Brain microvascular endothelial cell (primary cell): Measurements from ENCODE around the gene TMEM108.

ENCODE experiments used
- DNase-seq: peaks from one replicate; pipeline ENCODE4 v3.0.0-alpha.2; 2020
- H3K27ac ChIP-seq: fragments of 250-450 bp; sonication (Bioruptor Pico); 2 replicates; pipeline ENCODE4 v1.5.1; 2020; ENCODE audit warnings: mild to moderate bottlenecking, moderate library complexity
- H3K27me3 ChIP-seq: fragments of 250-450 bp; sonication (Bioruptor Pico); replicated peaks from 2 replicates; pipeline ENCODE4 v1.5.1; 2020; ENCODE audit warnings: mild to moderate bottlenecking
- H3K36me3 ChIP-seq: fragments of 250-450 bp; sonication (Bioruptor Pico); replicated peaks from 2 replicates; pipeline ENCODE4 v1.5.1; 2020; ENCODE audit warnings: mild to moderate bottlenecking
- H3K4me3 ChIP-seq: 2 replicates; pipeline ENCODE4 v1.5.1; 2011; ENCODE audit warnings: low read depth, mild to moderate bottlenecking, control low read depth, low read length, moderate library complexity
- in situ Hi-C: cut with HindIII; loops from 2 replicates; pipeline ENCODE4 v1.10.0; 2017; ENCODE audit warnings: low sequenced_read_pairs, low pct_ligation_motif_present
- TF ChIP-seq, protein P1 (sequence below): IDR thresholded peaks from 2 replicates; pipeline ENCODE4 v1.5.1; 2011; ENCODE audit warnings: low read depth, mild to moderate bottlenecking, moderate library complexity, low read length, control low read depth, inconsistent platforms; ENCODE audit errors: missing control alignments

The TMEM108 gene

DNA sequence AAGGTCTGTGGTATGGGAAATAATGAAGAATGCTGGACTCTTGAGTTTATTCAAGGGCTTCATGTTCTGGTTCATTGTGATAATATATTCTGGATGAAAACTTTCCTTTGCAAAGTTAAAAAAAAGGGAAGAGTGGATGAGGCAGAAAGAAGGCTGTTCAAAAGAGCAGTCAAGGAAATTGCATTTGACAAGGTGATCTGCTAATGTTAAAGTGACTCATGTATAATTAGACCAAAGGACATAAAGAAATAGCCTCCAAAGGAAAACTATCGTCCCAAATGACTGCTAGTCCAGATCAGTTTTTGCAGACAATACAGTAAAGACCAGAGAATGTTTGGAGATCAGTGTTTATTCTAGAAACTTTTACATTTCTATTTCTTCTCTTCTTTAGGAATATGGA is 9.8 kb downstream of the TMEM108 start:
- Histone ChIP-seq H3K27ac (no peak overlapping the region), H3K4me3 (no peak overlapping the region), H3K36me3 (no peaks in the 10 kb centered on the region), H3K27me3 (no peaks in the 10 kb centered on the region)
- DNase-seq, result no peak
- TF ChIP-seq, protein P1, sequence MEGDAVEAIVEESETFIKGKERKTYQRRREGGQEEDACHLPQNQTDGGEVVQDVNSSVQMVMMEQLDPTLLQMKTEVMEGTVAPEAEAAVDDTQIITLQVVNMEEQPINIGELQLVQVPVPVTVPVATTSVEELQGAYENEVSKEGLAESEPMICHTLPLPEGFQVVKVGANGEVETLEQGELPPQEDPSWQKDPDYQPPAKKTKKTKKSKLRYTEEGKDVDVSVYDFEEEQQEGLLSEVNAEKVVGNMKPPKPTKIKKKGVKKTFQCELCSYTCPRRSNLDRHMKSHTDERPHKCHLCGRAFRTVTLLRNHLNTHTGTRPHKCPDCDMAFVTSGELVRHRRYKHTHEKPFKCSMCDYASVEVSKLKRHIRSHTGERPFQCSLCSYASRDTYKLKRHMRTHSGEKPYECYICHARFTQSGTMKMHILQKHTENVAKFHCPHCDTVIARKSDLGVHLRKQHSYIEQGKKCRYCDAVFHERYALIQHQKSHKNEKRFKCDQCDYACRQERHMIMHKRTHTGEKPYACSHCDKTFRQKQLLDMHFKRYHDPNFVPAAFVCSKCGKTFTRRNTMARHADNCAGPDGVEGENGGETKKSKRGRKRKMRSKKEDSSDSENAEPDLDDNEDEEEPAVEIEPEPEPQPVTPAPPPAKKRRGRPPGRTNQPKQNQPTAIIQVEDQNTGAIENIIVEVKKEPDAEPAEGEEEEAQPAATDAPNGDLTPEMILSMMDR, result no peak
- in situ Hi-C loops, result loop anchor here (25.0 kb wide), 1 partner anchor 339 kb away; no protein-coding TSS in a partner anchor

DNA sequence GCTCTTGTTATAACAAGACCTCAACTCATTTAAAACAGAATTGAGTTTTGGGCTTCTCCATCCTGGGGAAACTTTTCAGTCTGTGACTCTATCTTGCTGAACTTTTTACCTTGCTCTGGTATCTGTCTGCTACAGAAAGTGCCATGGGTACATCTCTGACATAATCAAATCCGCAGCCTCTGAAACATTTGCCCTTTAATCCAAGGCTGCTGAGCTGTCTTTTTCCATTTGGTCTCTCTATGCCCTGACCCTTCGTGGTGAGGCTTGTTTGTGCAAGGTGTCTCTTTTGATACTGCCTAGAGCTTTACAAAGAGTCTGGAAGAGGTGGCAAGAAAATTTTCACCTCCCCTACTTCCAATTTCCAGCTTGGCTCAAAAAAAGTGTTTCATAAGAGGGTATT is 11.3 kb downstream of the TMEM108 start:
- in situ Hi-C loops, result loop anchor here (25.0 kb wide), 1 partner anchor 338 kb away; no protein-coding TSS in a partner anchor
- no peak overlapping the region for H3K4me3 ChIP-seq
- no peak overlapping the region for H3K27ac ChIP-seq
- no peaks in the 10 kb centered on the region for H3K27me3 ChIP-seq
- TF ChIP-seq, protein P1, result no peak
- no peaks in the 10 kb centered on the region for H3K36me3 ChIP-seq
- peak; percentile 16 for DNase-seq

DNA sequence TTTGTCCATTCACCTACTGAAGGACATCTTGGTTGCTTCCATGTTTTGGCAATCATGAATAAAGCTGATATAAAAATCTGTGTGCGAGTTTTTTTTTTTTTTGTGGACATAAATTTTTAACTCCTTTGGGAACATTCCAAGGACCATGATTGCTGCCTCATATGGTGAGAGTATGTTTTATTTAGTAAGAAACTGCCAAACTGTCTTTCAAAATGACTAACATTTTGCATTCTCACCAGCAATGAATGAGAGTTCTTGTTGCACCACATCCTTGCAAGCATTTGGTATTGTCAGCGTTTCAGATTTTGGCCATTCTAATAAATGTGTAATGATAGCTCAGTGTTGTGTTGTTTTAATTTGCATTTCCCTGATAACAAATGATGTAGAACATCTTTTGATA is 12.7 kb downstream of the TMEM108 start:
- in situ Hi-C loops, result no loop called here
- H3K27me3 ChIP-seq, result no peaks in the 10 kb centered on the region
- no peaks in the 10 kb centered on the region for H3K36me3 ChIP-seq
- DNase-seq, result no peak
- TF ChIP-seq, protein P1, result no peak
- no peak overlapping the region for H3K27ac ChIP-seq
- H3K4me3 ChIP-seq, result no peak overlapping the region

DNA sequence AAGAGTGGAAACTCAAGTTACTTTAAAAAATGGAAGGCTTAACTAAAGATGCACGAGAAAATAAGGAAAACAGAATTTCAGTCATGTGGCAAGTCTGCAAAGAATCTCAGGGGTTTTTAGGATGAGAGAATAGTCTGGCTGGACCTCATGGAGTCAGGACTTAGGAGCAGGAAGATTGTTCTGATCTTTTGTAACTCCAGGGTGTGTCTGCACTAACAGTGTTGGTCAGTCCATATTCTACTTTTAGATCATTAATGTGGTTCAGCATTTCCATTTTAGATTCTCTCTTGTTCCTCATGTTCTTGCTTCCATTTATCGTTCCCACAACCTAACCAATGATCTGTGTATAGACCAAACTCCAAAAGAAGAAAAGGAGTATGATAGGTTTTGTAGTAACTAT is 15.3 kb downstream of the TMEM108 start:
- no peak overlapping the region for H3K4me3 ChIP-seq

DNA sequence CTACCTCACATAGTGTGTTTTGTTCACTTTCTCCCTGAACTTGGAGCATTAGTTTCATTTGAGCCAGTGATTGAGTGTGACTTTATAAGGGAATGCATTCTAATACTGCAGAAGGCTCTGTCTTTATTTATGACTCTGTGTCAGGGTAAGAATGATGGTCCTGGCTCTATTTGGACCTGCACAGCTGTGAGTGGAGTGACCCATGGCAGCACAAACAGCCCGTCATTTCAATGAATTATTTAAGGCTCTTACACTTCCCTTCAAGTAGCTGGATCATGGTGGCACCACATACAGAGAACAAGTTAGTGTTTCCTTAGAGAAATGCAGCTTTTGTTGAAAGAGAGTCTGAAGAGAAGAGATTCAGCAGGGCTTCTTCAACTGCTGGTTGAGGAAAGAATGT is 16.4 kb downstream of the TMEM108 start:
- Histone ChIP-seq H3K36me3 (no peaks in the 10 kb centered on the region), H3K27ac (no peak overlapping the region), H3K4me3 (no peak overlapping the region), H3K27me3 (no peaks in the 10 kb centered on the region)
- TF ChIP-seq, protein P1, result no peak
- in situ Hi-C loops, result no loop called here
- DNase-seq, result no peak

More for the DNA sequence above, 15.3 kb downstream of the TMEM108 start:
- TF ChIP-seq, protein P1, result no peak
- Histone ChIP-seq H3K36me3 (no peaks in the 10 kb centered on the region), H3K27me3 (no peaks in the 10 kb centered on the region), H3K27ac (no peak overlapping the region)
- in situ Hi-C loops, result no loop called here
- DNase-seq, result no peak

DNA sequence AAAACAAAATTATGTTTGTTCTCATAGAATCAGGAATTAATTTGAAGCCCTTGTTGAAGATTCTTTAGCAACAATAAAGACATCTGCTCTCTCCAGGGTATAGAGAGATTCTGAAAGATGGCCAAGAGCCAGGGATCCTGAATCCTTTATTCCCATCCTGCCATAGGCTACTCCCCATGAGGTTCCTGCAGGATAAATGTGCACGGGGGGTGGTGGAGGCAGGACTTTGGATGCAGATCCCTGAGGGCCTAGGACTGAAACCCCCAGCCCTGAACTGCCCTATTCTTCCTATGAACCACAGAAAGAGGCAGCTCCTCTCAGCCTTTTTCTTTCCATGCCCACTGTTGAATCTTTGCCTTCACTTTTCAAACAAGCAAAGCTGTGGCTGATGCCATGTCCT is 17.1 kb downstream of the TMEM108 start:
- Histone ChIP-seq H3K4me3 (no peak overlapping the region), H3K36me3 (no peaks in the 10 kb centered on the region), H3K27me3 (no peaks in the 10 kb centered on the region), H3K27ac (no peak overlapping the region)
- TF ChIP-seq, protein P1, result no peak
- DNase-seq, result no peak
- in situ Hi-C loops, result no loop called here
